H1 (cell line): ENCODE measurements around the gene SRSF12.
A peak's percentile ranks its signal among the peaks of the same experiment; 100 is the strongest.

Experiments
- RNF2 ChIP-seq: fragments of 200-900, 300-1000 bp; sonication (generic); IDR thresholded peaks from 2 replicates; pipeline ENCODE4 v1.7.1; 2016; ENCODE audit warnings: borderline replicate concordance, low read depth, mild to moderate bottlenecking, antibody characterized with exemption, low read length; ENCODE audit not compliant: poor library complexity, severe bottlenecking; ENCODE audit errors: missing control alignments
- SIN3A ChIP-seq, 2 experiments: IDR thresholded peaks in 1 of 2; conservative IDR thresholded peaks in 1 of 2; 2 replicates each; pipeline ENCODE4 v1.6.1; 2011 to 2012; ENCODE audit warnings: low read length in 2 of 2, improper control_type of control experiment in 1 of 2, low read depth in 1 of 2, mild to moderate bottlenecking in 1 of 2
- SP4 ChIP-seq: IDR thresholded peaks from 2 replicates; pipeline ENCODE4 v1.6.1; 2012; ENCODE audit warnings: low read length, inconsistent platforms
- TEAD4 ChIP-seq: IDR thresholded peaks from 2 replicates; pipeline ENCODE4 v1.6.1; 2012; ENCODE audit warnings: low read depth, low read length, inconsistent platforms, mixed read lengths
- TF ChIP-seq, protein P1 (sequence below): IDR thresholded peaks from 2 replicates; pipeline ENCODE4 v1.6.1; 2011; ENCODE audit warnings: low read length, improper control_type of control experiment
- TF ChIP-seq, protein P2 (sequence below), 3 experiments: IDR thresholded peaks; 1 replicate in 2 of 3; 2 replicates in 1 of 3; pipeline versions ENCODE4 v1.5.1 to v1.6.1; 2011; ENCODE audit warnings: low read length in 3 of 3, mild to moderate bottlenecking in 3 of 3, inconsistent platforms in 2 of 3, low read depth in 1 of 3, moderate library complexity in 1 of 3; ENCODE audit not compliant: insufficient read depth in 1 of 3; ENCODE audit errors: control extremely low read depth in 1 of 3

DNA sequence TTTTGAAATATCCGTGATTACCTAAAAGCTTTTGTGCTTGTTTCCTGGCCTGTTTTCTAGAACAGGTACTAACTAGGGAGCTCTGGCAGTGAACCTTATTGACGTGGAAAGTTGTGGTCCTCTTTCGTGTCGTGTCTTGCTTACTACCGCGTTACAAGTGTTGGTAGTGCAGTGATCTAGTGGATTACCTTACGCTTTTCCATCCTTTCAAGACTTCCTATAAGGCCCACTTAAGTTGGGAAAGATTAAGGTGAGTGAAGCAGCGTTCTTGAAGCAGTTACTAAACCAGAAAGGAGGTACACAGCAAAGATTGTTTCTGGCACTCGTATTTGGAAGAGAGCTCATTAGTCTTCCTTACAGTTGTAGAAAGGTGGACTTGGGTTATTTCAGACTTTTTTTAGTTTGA, 35.4 kb downstream of the SRSF12 start:
- 0 out of 4 replicates have a peak, but pooled peaks of 1 of the 2 experiments have one; percentile 39 for TF ChIP-seq SIN3A (conservative IDR thresholded peaks at IDR 0.05 in 1 of 2, IDR thresholded peaks at IDR 0.05 in 1 of 2; ENCODE audit: low read depth in 1 of 2, low read length in 2 of 2)
- TF ChIP-seq RNF2 = no peak
- no peak for TF ChIP-seq SP4
- TF ChIP-seq, protein P1, sequence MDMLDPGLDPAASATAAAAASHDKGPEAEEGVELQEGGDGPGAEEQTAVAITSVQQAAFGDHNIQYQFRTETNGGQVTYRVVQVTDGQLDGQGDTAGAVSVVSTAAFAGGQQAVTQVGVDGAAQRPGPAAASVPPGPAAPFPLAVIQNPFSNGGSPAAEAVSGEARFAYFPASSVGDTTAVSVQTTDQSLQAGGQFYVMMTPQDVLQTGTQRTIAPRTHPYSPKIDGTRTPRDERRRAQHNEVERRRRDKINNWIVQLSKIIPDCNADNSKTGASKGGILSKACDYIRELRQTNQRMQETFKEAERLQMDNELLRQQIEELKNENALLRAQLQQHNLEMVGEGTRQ = no peak
- TF ChIP-seq TEAD4 = no peak
- TF ChIP-seq, protein P2, sequence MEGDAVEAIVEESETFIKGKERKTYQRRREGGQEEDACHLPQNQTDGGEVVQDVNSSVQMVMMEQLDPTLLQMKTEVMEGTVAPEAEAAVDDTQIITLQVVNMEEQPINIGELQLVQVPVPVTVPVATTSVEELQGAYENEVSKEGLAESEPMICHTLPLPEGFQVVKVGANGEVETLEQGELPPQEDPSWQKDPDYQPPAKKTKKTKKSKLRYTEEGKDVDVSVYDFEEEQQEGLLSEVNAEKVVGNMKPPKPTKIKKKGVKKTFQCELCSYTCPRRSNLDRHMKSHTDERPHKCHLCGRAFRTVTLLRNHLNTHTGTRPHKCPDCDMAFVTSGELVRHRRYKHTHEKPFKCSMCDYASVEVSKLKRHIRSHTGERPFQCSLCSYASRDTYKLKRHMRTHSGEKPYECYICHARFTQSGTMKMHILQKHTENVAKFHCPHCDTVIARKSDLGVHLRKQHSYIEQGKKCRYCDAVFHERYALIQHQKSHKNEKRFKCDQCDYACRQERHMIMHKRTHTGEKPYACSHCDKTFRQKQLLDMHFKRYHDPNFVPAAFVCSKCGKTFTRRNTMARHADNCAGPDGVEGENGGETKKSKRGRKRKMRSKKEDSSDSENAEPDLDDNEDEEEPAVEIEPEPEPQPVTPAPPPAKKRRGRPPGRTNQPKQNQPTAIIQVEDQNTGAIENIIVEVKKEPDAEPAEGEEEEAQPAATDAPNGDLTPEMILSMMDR (IDR thresholded peaks at IDR 0.05; ENCODE audit: control extremely low read depth in 1 of 3, insufficient read depth in 1 of 3, low read depth in 1 of 3, low read length in 3 of 3) = no peak
